NCI-H1930 (cell line): ENCODE measurements around the gene EOLA2.
"Not testable (repeated sequence)": the region's sequence is repeated elsewhere in the genome, so short reads cannot be mapped to it uniquely, and the experiment has no call there.

Experiments
- DNase-seq, 2 experiments: peaks; one replicate each; lab custom pipeline; 2025; lab: John Stamatoyannopoulos, UW

EOLA2 gene

GRCh38 chrX:149938427-149938880 lies at the start of gene EOLA2:
Gene EOLA2 (minus strand): TSS chrX:149938491. CDS start chrX:149933874, 4,617 bp downstream.
- DNase-seq: peak; percentile 97 to 98

GRCh38 chrX:149987613-149988012 lies 49.3 kb upstream of the EOLA2 start:
- no peak for DNase-seq

GRCh38 chrX:149984411-149984810 lies 46.1 kb upstream of the EOLA2 start:
- no peak for DNase-seq

- no peak for DNase-seq
Measured at GRCh38 chrX:149982310-149982709, 44.0 kb upstream of the EOLA2 start.

GRCh38 chrX:149979126-149979644 lies 40.9 kb upstream of the EOLA2 start:
- no peak for DNase-seq

- peak; percentile 24 to 28 for DNase-seq
Measured at GRCh38 chrX:149962859-149963757, 24.8 kb upstream of the EOLA2 start.

GRCh38 chrX:149962010-149962409 lies 23.7 kb upstream of the EOLA2 start:
- DNase-seq: no peak

GRCh38 chrX:149961572-149961971 lies 23.3 kb upstream of the EOLA2 start:
- DNase-seq: no peak

GRCh38 chrX:149950681-149951080 lies 12.4 kb upstream of the EOLA2 start:
- no peak for DNase-seq

- DNase-seq: no peak
Measured at GRCh38 chrX:149949743-149950436, 11.6 kb upstream of the EOLA2 start.

GRCh38 chrX:149948016-149948415 lies 9.7 kb upstream of the EOLA2 start:
- no peak for DNase-seq

GRCh38 chrX:149946932-149947331 lies 8.6 kb upstream of the EOLA2 start:
- DNase-seq: not testable (repeated sequence)

- DNase-seq: not testable (repeated sequence)
Measured at GRCh38 chrX:149945820-149946219, 7.5 kb upstream of the EOLA2 start.

GRCh38 chrX:149945087-149945670 lies 6.9 kb upstream of the EOLA2 start:
- DNase-seq: not testable (repeated sequence)

- DNase-seq: not testable (repeated sequence)
Measured at GRCh38 chrX:149940674-149941024, 2.4 kb upstream of the EOLA2 start.

- peak; percentile 84 to 86 for DNase-seq
Measured at GRCh38 chrX:149939905-149940673, 1.8 kb upstream of the EOLA2 start.

- no peak for DNase-seq
Measured at GRCh38 chrX:149939655-149939904, 1.3 kb upstream of the EOLA2 start.

GRCh38 chrX:149938881-149939654 lies 777 bp upstream of the EOLA2 start:
- peak; percentile 95 for DNase-seq

GRCh38 chrX:149937871-149938426 lies 342 bp downstream of the EOLA2 start:
- no peak for DNase-seq

GRCh38 chrX:149937328-149937727 lies 963 bp downstream of the EOLA2 start:
- DNase-seq: not testable (repeated sequence)

- not testable (repeated sequence) for DNase-seq
Measured at GRCh38 chrX:149933547-149933946, 4.7 kb downstream of the EOLA2 start.
